Prostate gland (tissue), 2 donors: ENCODE measurements around the gene ASIC1. TPM values are rescaled to one million over a fixed set of nuclear protein-coding genes. Genes with fewer than 3 reads are reported as not detected.

Source experiments
- DNase-seq: peaks from one replicate; pipeline ENCODE4 v3.0.0-alpha.2; 2019; ENCODE audit warnings: low spot score
- H3K27ac ChIP-seq, 2 donors: fragments of 200-600 bp; sonication (generic); 2 replicates each; pipeline ENCODE4 v1.5.1; 2017 to 2019
- H3K27me3 ChIP-seq: fragments of 200-600 bp; sonication (generic); replicated peaks from 2 replicates; pipeline ENCODE4 v1.5.1; 2019; ENCODE audit not compliant: insufficient read depth
- H3K36me3 ChIP-seq, 2 donors: fragments of 200-600 bp; sonication (generic); 1 replicate in 1 of 2; 2 replicates in 1 of 2; pipeline versions ENCODE4 v1.5.1 to v1.8.1; 2017 to 2019
- H3K4me1 ChIP-seq: fragments of 200-600 bp; sonication (generic); replicated peaks from 2 replicates; pipeline ENCODE4 v1.5.1; 2019
- H3K4me3 ChIP-seq, 2 donors: fragments of 200-600 bp; sonication (generic); 2 replicates each; pipeline ENCODE4 v1.5.1; 2017 to 2019
- H3K9me3 ChIP-seq: fragments of 200-600 bp; sonication (generic); 2 replicates; pipeline ENCODE4 v1.5.1; 2017
- CTCF ChIP-seq, 4 experiments: fragments of 200-600 bp in 2 of 4; fragments of 450-650 bp in 2 of 4; sonication (generic) in 2 of 4; IDR thresholded peaks; 1 replicate in 3 of 4; 2 replicates in 1 of 4; pipeline ENCODE4 v1.5.1; 2016 to 2019; ENCODE audit warnings: antibody characterized with exemption in 4 of 4, mild to moderate bottlenecking in 2 of 4, moderate library complexity in 2 of 4
- POLR2A ChIP-seq: fragments of 450-650 bp; IDR thresholded peaks from one replicate; pipeline ENCODE4 v1.6.1; 2016; ENCODE audit warnings: antibody characterized with exemption, mild to moderate bottlenecking
- POLR2AphosphoS5 ChIP-seq: sonication (generic); formaldehyde crosslinking; IDR thresholded peaks from one replicate; pipeline ENCODE4 v1.6.1; 2017; ENCODE audit warnings: antibody characterized with exemption
- WGBS: methylation state at CpG from one replicate; pipeline ENCODE4 v1.1.5; 2018; 5-methylcytosine and 5-hydroxymethylcytosine counted together
- intact Hi-C: fragments of 100-400 bp; cut with DNase I; formaldehyde crosslinking; loops from one replicate; pipeline ENCODE4 v1.14.2; 2022
- total RNA-seq, 2 donors: library from RNA; depleted of rRNA; stranded (reverse); fragments of >200 nt; gene quantifications; one replicate each; pipeline ENCODE4 v1.1.0, GENCODE V29; 2016

ASIC1 gene
- total RNA-seq, 2 donors from 2014 or later = 2.7 to 3.2 TPM

- TF ChIP-seq CTCF (IDR thresholded peaks at IDR 0.05) (no peak), POLR2A (no peak), POLR2AphosphoS5 (no peak)
- H3K27ac ChIP-seq = peak overlapping the region; percentile 95 to 97
- peaks cover 0 to 5% of the 10 kb centered on the region in 2 donors for H3K36me3 ChIP-seq
- intact Hi-C loops = loop anchor here (5.0 kb wide), 1 partner anchor 81 kb away; the partner anchor contains the start of gene CERS5
- H3K27me3 ChIP-seq = no peaks in the 10 kb centered on the region
- DNase-seq = no peak
- H3K4me1 ChIP-seq = no peaks in the 10 kb centered on the region
- H3K4me3 ChIP-seq = no peak overlapping the region
- 39% methylated on average over 5 of the region's 5 CpGs for WGBS
- no peaks in the 10 kb centered on the region for H3K9me3 ChIP-seq
Measured at GRCh38 chr12:50086148-50086547, 28.8 kb downstream of the ASIC1 start.

GRCh38 chr12:50087151-50087550 is 29.8 kb downstream of the ASIC1 start:
- no peak for DNase-seq
- Histone ChIP-seq H3K4me1 (no peaks in the 10 kb centered on the region), H3K36me3 (peaks cover 0 to 5% of the 10 kb centered on the region in 2 donors), H3K9me3 (no peaks in the 10 kb centered on the region), H3K27me3 (no peaks in the 10 kb centered on the region), H3K27ac (no peak overlapping the region), H3K4me3 (no peak overlapping the region)
- intact Hi-C loops = loop anchor here (5.0 kb wide), 1 partner anchor 80 kb away; the partner anchor contains the start of gene CERS5
- 85% methylated on average over 9 of the region's 9 CpGs for WGBS
- no peak for TF ChIP-seq POLR2A
- TF ChIP-seq CTCF (IDR thresholded peaks at IDR 0.05) = no peak
- TF ChIP-seq POLR2AphosphoS5 = no peak

- 47% methylated on average over 3 of the region's 3 CpGs for WGBS
- Histone ChIP-seq H3K4me1 (no peaks in the 10 kb centered on the region), H3K27me3 (no peaks in the 10 kb centered on the region), H3K4me3 (no peak overlapping the region), H3K36me3 (peaks cover 0 to 5% of the 10 kb centered on the region in 2 donors), H3K27ac (no peak overlapping the region), H3K9me3 (no peaks in the 10 kb centered on the region)
- intact Hi-C loops = loop anchor here (5.0 kb wide), 1 partner anchor 79 kb away; the partner anchor contains the start of gene CERS5
- TF ChIP-seq POLR2A (no peak), POLR2AphosphoS5 (no peak), CTCF (IDR thresholded peaks at IDR 0.05) (no peak)
- DNase-seq = no peak
Measured at GRCh38 chr12:50087995-50088394, 30.6 kb downstream of the ASIC1 start.

- H3K9me3 ChIP-seq = no peaks in the 10 kb centered on the region
- DNase-seq = peak; percentile 61
- WGBS = 21% methylated on average over 3 of the region's 3 CpGs
- peak; percentile 20 for TF ChIP-seq POLR2AphosphoS5
- TF ChIP-seq POLR2A = no peak
- peak in 3 of 4 experiments; percentile 53 to 78 (median 69) for TF ChIP-seq CTCF (IDR thresholded peaks at IDR 0.05)
- H3K4me1 ChIP-seq = no peaks in the 10 kb centered on the region
- H3K27ac ChIP-seq = no peak overlapping the region
- intact Hi-C loops = loop anchor here (5.0 kb wide), 1 partner anchor 79 kb away; the partner anchor contains the start of gene CERS5
- no peaks in the 10 kb centered on the region for H3K27me3 ChIP-seq
- no peak overlapping the region for H3K4me3 ChIP-seq
- peaks cover 0 to 5% of the 10 kb centered on the region in 2 donors for H3K36me3 ChIP-seq
Measured at GRCh38 chr12:50088577-50089335, 31.4 kb downstream of the ASIC1 start.

DNA sequence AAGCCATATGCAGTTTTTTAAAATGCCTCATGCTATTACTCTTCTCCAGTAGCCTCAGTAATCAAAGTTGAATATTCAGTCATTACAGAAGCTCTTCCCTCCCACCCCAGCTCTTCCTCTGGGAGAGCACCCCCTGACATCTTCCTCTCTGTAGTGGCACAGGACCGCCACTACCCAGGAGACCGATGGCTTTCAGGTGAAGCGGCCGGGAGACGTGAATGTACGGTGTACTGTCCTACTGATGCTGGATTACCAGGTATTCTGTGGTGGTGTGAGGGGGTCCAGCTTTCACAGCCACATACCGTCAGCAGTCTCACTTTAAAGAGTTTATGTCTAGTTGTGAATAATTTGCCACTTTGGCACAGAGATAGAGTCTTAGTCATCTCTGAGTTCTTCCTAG is 32.3 kb downstream of the ASIC1 start:
- Histone ChIP-seq H3K27me3 (no peaks in the 10 kb centered on the region), H3K9me3 (no peaks in the 10 kb centered on the region), H3K36me3 (peaks cover 6 to 9% of the 10 kb centered on the region in 2 donors), H3K27ac (no peak overlapping the region), H3K4me1 (no peaks in the 10 kb centered on the region), H3K4me3 (no peak overlapping the region)
- intact Hi-C loops = loop anchor here (5.0 kb wide), 1 partner anchor 78 kb away; the partner anchor contains the start of gene CERS5
- WGBS = 94% methylated on average over 7 of the region's 7 CpGs
- no peak for DNase-seq
- no peak for TF ChIP-seq POLR2AphosphoS5
- TF ChIP-seq POLR2A = no peak
- TF ChIP-seq CTCF (IDR thresholded peaks at IDR 0.05) = no peak
